Activated CD4-positive, alpha-beta T cell treated with anti-CD3 and anti-CD28 coated beads for 1 hour (primary cell): ENCODE data around the gene PRSS57.
A peak's percentile ranks its signal among the peaks of the same experiment; 100 is the strongest.
"Not testable (repeated sequence)": the region's sequence is repeated elsewhere in the genome, so short reads cannot be mapped to it uniquely, and the experiment has no call there.

Experiments used
- DNase-seq: peaks from one replicate; pipeline ENCODE4 v3.0.0-alpha.2; 2020

PRSS57 gene

DNA sequence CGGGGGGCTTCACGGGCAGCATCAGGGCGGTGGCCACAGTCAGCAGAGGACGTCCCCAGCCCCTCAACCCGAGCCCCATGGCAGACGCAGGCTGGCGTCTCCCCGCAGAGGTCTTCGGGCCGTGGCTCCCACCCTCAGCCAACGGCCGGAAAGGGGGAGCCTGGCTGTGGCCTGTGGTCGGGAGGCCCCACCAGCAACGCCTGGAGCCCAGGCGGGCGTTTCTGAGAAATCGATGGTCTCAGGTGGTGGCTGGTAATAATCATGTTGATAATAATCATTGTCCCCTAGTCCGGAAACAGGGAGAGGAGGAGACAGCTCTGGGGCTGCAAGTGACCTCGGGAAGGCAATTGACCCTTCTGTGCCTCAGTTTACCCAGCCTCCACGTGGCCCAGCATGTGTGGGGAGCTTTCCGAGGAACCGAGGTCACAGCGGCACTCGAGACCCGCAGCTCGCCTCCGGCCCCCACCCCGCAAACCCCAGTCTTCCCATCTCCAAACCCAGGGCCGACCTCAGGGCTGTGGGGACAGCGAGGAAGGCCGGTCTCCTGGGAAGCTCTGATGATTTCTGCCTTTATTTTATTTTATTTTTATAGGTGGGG, at the start of gene PRSS57:
Gene PRSS57 (minus strand): TSS at position 101 of the 598 bp plus-strand sequence. CDS start 22 bp downstream, at position 79.
- DNase-seq = no peak

- no peak for DNase-seq
These were observed 48.0 kb upstream of the PRSS57 start for GRCh38 chr19:743168-743687.

- DNase-seq = no peak
These were observed 47.4 kb upstream of the PRSS57 start for GRCh38 chr19:742540-743075.

- no peak for DNase-seq
These were observed 46.4 kb upstream of the PRSS57 start for GRCh38 chr19:741506-742131.

- not testable (repeated sequence) for DNase-seq
These were observed 45.7 kb upstream of the PRSS57 start for GRCh38 chr19:740816-741505.

- no peak for DNase-seq
These were observed 44.9 kb upstream of the PRSS57 start for GRCh38 chr19:739998-740715.

DNA sequence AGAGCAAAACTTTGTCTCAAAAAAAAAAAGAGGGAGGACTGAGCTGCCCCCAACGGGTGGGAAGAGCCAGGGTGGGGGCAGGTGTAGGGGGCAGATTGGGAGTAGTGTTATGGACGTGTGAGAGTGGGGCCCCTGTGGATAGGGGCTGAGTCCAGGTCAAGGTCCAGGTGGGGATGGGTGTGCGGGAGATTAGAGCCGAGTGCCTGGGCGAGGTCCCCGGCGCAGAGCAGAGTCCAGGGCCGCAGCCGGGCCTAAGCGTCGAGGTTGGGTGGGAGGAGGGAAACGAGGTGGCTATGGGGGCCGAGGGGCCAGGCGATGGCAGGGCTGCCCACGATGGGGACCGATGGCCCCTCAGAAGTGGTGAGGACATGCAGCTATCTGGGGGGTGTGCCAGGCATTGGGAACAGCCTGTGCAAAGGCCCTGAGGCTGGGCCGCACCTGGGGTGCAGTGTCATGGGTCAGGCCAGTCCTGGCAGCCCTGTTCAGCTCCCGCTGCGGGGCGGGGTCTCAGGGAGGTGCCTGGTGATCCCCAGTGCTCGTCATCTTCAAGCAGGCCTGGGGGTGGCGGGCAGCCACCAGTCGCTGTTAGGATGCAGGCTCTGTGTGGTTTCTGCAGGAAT, 43.4 kb upstream of the PRSS57 start:
- no peak for DNase-seq

- peak; percentile 46 for DNase-seq
These were observed 42.4 kb upstream of the PRSS57 start for GRCh38 chr19:737591-738093.

DNA sequence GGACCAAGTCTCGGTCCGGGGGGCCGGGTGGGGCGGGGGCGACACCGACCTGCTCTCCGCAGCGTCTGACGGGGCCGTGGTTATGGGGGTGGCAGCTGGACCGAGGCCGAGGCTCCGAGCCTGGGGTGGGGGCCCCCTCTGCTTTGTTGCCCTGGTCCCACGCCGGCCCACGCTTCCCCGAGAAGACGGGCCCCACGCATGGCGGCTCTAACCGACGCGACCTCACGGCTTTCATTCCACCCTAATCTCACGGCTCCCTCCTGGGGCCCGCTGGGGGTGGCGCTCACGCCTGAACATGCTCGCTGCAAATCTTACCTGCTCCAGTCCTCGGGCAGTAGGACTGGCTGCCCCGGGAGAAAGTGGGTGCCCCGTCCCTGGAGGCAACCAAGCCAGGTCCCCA, 40.9 kb upstream of the PRSS57 start:
- no peak for DNase-seq

DNA sequence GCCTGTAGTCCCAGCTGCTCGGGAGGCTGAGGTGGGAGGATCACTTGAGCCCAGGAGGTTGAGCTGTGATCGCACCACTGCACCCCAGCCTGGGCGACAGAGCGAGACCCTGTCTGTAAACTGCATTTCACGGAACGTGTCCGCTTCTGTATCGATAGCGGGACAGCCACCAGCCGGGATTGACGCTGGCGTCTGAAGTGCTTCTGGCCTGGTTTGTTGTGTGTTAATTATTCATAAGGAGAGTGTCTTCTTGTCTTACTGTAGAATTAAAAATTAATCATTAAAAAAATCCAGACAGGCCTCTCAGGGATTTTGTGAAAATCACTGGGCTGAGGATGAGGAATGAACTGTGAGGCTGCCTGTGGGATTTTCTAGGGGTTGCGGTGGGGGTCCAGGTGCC, 39.5 kb upstream of the PRSS57 start:
- no peak for DNase-seq

- no peak for DNase-seq
These were observed 37.2 kb upstream of the PRSS57 start for GRCh38 chr19:732148-733069.

DNA sequence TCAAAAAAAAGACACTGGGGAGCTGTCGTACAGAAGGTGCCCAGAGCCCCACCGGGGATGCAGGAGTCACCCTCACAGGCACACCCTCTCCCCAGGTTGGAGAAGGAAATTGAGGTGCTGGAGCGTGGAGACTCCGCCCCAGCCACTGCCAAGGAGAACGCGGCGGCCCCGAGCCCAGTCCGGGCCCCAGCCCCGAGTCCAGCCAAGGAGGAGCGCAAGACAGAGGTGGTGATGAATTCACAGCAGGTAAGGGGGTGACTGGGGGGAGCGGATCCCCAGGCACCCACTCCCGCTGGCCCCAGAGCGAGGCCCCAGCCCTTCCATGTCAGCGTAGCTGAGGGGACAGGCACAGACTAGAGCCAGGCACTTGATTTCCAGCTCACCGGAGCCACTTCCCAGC, 35.7 kb upstream of the PRSS57 start:
- no peak for DNase-seq

DNA sequence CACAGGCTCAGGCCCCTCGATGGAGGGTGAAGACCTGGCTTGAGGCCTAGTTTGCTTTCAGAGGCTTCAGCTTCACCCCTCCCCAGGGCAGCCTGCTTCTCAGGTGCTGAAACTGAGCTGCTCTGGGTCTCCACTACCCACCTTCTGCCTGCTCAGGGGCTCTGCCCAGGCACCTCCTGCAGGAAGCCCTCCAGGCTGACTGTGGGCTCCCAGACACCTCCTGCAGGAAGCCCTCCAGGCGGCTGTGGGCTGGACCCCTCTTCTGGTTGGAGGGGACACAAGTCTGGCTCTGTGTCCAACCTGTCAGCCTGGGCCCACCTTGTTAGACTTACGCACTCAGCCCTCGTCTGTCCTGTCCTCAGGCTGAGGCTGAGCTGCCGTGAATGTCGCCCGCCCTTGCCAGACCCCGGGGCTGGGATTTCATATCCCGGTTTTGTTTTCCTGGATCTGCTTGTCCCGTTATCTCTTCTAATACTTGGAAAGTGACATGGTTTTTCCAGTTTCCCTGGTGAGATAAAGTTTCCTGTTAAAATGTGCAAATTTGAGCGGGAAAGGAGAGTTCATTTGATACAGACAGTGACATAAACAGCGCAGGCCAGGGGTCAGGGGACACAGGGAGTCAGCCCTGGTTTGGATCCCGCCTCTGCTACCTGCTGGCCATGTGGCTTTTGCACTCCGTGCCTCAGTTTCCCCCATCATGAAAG, 34.9 kb upstream of the PRSS57 start:
- DNase-seq = no peak

DNA sequence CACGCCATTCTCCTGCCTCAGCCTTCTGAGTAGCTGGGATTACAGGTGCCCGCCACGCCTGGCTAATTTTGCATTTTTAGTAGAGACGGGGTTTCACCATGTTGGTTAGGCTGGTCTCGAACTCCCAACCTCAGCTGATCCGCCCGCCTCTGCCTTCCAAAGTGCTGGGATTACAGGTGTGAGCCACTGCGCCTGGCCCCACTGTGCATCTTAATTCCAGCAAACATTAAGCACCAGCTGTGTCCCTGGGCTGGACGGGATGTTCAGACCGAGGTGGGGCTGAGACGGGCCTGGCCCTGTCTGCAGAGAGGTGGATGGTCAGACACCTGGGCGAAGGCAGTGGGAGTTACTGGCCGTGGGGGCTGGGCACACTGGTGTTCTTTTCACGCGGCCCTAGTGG, 34.3 kb upstream of the PRSS57 start:
- DNase-seq = not testable (repeated sequence)

DNA sequence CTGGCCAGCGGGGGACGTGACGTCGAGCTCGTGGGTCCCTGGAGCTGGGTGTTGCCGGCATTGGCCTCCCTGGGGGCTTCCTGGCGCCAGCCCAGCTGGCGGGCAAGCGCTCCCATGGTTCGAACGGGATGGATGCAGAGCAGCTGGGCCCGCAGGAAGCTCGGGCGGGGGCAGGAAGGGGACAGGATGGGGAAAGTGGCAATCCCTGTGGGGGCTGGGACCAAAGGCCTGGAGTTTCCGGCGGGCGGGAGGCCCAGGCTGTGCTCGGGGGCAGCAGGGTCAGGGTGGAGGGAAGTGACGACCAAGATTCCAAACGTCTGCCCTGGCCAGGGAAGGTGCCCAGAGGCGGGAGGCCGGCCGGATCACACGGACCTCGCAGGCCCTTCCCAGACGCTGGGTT, 32.8 kb upstream of the PRSS57 start:
- DNase-seq = no peak

DNA sequence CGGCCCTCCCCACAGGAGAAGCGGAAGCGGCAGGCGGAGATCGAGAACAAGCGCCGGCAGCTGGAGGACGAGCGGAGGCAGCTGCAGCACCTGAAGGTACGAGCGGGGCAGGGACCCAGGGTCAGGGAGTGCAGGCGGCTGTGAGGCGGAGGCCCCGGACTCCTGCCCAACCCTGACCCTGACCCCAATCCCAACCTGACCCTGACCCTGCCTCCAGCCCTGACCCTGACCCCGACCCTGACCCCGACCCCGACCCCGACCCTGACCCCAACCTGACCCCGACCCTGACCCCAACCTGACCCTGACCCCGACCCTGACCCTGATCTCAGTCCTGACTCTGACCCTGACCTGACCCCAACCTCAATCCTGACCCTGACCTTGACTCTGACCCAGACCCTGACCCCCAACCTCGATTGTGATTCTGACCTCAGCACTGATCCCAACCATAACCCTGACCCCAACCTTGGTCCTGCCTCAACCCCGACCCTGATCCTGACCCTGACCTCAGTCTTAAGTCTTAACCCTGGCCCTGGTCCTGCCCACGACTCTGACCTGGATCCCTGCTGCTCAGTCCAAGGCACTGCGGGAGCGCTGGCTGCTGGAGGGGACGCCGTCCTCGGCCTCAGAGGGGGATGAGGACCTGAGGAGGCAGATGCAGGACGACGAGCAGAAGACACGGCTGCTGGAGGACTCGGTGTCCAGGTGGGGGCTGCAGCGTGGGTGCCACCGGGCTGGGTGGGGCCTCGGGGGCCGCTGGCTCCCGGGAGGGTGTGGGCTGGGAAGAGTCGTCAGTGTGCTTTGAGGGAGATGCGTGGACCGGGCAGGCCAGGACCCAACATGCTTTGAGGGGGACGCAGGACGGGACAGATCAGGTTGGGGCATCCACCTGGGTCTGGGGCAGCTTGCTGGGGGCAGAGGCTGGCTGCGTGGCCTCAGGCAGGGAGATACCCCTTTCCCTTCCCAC, 32.0 kb upstream of the PRSS57 start:
- DNase-seq = no peak

DNA sequence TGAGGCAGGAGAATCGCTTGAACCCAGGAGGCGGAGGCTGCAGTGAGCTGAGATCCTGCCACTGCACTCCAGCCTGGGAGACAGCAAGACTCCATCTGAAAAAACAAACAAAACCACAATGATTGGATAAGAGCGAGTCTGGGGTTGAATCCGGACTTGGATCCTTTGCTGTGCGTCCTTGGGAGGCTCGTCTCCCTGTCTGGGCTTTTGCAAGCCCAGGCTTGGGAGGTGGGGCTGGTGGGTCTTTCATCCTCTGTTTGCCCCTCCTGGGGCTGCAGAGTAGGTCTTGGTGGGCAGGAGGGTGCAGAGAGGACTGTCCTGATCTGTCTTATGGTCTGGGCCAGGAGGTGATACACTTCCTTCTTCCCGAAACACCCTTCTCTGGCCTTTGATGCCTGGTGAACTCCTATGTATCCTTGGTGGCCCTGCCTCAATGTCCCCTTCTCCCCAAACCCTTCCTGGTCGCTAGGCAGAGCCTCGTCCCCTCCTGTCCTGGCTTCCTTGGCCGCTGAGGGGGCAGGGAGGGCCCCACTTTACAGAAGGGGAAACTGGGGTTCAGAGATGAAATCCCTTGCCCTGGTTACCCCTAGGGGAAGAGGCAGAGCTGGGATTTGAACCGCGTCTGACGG, 30.3 kb upstream of the PRSS57 start:
- no peak for DNase-seq

DNA sequence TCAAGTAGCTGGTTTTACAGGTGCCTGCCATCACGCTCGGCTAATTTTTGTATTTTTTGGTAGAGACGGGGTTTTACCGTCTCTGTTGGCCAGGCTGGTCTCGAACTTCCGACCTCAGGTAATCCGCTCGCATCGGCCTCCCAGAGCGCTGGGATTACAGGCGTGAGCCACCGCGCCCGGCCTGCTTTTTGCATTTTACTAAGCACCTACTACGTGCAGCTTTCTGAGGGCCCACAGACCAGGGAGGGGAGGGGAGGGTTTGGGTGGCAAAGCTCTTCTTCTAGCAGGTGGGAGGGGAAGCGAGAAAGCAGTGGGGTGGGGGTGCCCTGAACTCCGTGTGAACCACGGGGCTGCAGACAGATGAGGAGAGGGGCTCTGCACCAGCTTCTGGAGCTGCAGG, 28.5 kb upstream of the PRSS57 start:
- DNase-seq = no peak

DNA sequence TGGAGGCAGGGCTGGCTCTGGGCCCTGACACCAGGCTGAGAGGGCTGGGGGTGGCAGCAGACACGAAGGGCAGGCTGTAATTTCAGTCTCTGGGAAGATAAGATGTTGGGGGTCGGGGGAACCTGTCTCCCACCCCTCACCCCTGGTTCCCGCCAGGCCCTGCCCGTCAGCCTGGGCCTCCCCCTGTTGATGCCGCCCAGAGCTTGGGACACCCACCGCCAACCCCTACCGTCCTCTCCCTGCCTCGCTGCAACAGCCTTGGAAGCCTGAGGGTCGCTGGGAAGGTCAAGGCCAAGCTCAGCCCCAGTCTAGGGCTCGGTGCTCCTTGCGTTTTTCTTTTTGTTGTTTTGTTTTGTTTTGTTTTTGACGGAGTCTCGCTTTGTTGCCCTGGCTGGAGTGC, 28.0 kb upstream of the PRSS57 start:
- DNase-seq = no peak
